ENCODE data around the gene SKP1. TPM values are rescaled to one million over a fixed set of nuclear protein-coding genes. Genes with fewer than 3 reads are reported as not detected.

SKP1 gene
- total RNA-seq, 2 experiments from 2014 or later = 235 to 242 TPM

DNA sequence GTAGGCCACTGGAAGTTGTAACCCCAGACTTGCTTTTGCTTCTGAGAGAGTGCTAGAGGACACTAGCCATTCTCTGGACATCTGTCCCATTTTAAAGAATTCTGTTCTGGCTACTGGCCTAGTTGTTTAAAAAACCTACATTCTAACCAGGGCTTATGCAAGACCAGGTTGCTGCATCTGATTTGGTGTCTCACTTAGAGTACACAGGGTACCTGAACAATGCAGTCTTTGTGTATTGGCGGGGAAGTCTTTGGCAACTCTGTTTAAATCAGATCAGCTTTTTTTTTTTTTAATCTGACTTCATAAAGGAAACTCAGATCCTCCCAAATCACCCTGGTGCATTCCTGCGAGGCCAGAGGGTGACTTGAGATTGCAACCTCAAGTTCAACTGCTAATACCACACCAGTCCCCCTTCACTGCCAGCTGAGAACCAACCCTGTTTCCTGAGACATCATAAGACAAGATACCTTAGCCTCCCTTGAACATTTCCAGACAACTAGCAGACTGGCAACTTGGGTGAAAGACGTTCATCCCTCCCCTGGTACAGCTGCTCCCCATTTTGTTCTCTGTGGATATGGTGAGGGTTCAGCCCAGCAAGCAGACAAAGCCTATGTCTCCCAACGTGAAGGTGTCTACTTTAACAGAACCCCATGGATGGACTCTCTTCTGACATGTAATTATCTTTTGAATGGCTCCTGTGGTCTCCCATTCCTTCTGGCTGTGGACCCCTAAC is 27.0 kb downstream of the SKP1 start:
- Mint-ChIP-seq H3K27me3 (no peaks in the 10 kb centered on the region), H3K4me1 (ENCODE audit: low read depth) (peaks cover 65% of the 10 kb centered on the region), H3K4me3 (no peak overlapping the region), H3K9me3 (no peaks in the 10 kb centered on the region), H3K36me3 (ENCODE audit: low read depth) (peaks cover 60% of the 10 kb centered on the region), H3K27ac (peak overlapping the region; percentile 81)
- DNase-seq (no peak), ATAC-seq (no peak)
- POLR2A ChIA-PET = interaction anchor here (0.6 to 9.6 kb wide), 8 partner anchors 9 to 146 kb away, joined by 3 to 63 read pairs (median 9); partner anchors contain the start of gene SKP1
- TF ChIP-seq, protein P1, sequence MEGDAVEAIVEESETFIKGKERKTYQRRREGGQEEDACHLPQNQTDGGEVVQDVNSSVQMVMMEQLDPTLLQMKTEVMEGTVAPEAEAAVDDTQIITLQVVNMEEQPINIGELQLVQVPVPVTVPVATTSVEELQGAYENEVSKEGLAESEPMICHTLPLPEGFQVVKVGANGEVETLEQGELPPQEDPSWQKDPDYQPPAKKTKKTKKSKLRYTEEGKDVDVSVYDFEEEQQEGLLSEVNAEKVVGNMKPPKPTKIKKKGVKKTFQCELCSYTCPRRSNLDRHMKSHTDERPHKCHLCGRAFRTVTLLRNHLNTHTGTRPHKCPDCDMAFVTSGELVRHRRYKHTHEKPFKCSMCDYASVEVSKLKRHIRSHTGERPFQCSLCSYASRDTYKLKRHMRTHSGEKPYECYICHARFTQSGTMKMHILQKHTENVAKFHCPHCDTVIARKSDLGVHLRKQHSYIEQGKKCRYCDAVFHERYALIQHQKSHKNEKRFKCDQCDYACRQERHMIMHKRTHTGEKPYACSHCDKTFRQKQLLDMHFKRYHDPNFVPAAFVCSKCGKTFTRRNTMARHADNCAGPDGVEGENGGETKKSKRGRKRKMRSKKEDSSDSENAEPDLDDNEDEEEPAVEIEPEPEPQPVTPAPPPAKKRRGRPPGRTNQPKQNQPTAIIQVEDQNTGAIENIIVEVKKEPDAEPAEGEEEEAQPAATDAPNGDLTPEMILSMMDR (IDR thresholded peaks at IDR 0.05) = no peak
- intact Hi-C loops (cut with micrococcal nuclease) = no loop called here
- CTCF ChIA-PET = interaction anchor here (0.7 to 38.2 kb wide), 6 partner anchors 10 to 146 kb away, joined by 3 to 1049 read pairs (median 9); no protein-coding TSS in a partner anchor

DNA sequence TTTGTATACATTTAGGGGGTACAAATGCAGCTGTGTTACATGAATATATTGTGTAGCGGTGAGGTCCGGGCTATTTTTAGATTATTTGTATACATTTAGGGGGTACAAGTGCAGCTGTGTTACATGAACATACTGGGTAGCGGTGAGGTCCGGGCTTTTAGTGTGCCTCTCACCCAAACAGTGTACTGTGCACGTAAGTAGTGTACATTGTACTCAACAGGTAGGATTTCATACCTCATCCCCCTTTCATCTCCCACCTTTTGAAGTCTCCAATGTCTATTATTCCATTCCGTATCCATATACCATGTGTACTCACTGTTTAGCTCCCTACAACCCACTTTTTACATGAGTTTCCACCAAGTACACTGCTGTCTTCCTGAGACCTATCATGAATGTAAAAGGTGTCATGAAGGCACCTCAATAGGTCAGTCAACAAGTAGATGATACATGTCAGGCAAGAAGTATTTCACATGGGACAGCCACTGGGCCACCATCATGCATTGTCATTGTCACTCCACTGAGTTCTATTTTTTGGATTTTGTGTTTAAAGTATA is 27.7 kb downstream of the SKP1 start:
- H3K4me1 Mint-ChIP-seq (ENCODE audit: low read depth) = peaks cover 64% of the 10 kb centered on the region
- no peak for DNase-seq
- TF ChIP-seq, protein P1 (IDR thresholded peaks at IDR 0.05) = no peak

DNA sequence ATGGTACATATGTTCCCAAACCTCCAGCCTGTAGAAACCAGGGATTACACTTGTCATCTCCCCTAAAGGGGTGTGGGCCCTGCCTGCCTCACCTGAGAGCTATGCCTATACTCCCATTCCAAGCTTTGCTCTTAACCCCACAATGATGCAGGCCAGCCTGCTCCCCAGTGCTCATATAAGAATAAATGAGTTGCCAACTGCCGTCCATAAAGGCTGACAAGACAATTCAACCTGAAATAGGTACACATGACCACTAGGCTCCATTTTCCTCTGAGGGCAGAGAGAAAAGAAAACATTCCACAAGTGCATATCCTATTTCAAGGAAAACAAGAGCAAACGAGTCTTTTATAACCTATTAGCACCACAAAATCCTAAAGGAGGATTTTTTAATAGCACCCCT is 28.4 kb downstream of the SKP1 start:
- Mint-ChIP-seq H3K4me3 (no peak overlapping the region), H3K27ac (peak overlapping the region; percentile 6), H3K9me3 (no peaks in the 10 kb centered on the region), H3K4me1 (ENCODE audit: low read depth) (peaks cover 58% of the 10 kb centered on the region), H3K36me3 (ENCODE audit: low read depth) (peaks cover 55% of the 10 kb centered on the region), H3K27me3 (no peaks in the 10 kb centered on the region)
- TF ChIP-seq, protein P1 (IDR thresholded peaks at IDR 0.05) = no peak
- DNase-seq (no peak), ATAC-seq (no peak)
- POLR2A ChIA-PET = interaction anchor here (0.6 to 9.6 kb wide), 7 partner anchors 8 to 124 kb away, joined by 3 to 63 read pairs (median 3); no protein-coding TSS in a partner anchor
- intact Hi-C loops (cut with micrococcal nuclease) = no loop called here
- CTCF ChIA-PET = interaction anchor here (0.7 to 38.2 kb wide), 5 partner anchors 9 to 170 kb away, joined by 3 to 1049 read pairs (median 43); no protein-coding TSS in a partner anchor

More for the DNA sequence above, 27.7 kb downstream of the SKP1 start:
- Mint-ChIP-seq H3K4me3 (no peak overlapping the region), H3K9me3 (no peaks in the 10 kb centered on the region), H3K27me3 (no peaks in the 10 kb centered on the region), H3K27ac (peak overlapping the region; percentile 81), H3K36me3 (ENCODE audit: low read depth) (peaks cover 62% of the 10 kb centered on the region)
- CTCF ChIA-PET = interaction anchor here (1.3 to 38.2 kb wide), 6 partner anchors 10 to 122 kb away, joined by 4 to 1049 read pairs (median 28); no protein-coding TSS in a partner anchor
- intact Hi-C loops (cut with micrococcal nuclease) = no loop called here
- POLR2A ChIA-PET = interaction anchor here (0.6 to 9.6 kb wide), 7 partner anchors 8 to 109 kb away, joined by 3 to 63 read pairs (median 12); partner anchors contain the start of gene SKP1
- ATAC-seq = no peak

DNA sequence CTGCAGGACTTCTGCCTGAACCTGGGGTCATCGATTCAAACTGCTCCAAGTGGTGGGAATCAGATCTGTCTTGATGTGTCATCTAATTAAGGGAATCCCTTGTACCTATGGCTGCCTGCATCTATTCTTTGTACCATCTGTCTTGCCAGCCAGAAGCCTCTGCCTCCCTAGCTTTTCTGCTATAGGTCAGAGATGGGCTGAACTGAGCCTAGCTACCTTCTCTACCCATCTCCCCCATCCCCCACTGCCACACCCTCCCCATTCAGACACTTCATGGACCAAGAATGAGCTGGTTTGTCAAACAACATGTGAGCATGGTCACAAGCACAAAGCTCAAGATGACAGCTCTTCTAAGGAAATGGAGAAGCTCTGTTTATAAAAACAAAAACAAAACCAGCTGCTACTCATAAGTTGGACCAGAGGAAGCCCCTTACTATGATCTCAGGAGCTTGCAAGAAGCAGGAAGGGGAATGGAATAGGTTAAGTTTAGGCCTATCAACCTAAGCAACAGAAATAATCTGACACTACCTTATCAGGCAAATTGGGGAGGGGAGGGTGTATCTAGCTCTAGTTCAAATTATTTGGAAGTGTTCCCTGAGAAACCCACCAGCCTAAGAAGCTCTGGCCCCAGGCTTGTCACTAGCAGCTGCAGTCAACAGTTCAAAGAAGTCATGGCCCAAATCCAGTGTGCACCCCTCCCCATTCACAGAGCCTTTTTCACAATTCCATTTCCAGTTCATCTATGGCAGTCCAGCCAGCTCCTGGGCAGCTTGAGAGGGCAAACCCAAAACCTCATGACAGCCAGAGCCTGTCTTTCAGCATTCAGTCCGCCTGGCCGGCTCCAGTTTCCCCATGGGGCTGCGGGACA is 29.9 kb downstream of the SKP1 start:
- ChIA-PET POLR2A (interaction anchor here (1.3 to 9.6 kb wide), 4 partner anchors 11 to 122 kb away, joined by 3 to 63 read pairs (median 8); no protein-coding TSS in a partner anchor), CTCF (interaction anchor here (0.9 to 38.2 kb wide), 9 partner anchors 8 to 143 kb away, joined by 3 to 1049 read pairs (median 16); partner anchors contain the start of gene SKP1)
- intact Hi-C loops (cut with micrococcal nuclease) = no loop called here
- Mint-ChIP-seq H3K9me3 (no peaks in the 10 kb centered on the region), H3K36me3 (ENCODE audit: low read depth) (peaks cover 43% of the 10 kb centered on the region), H3K4me1 (ENCODE audit: low read depth) (peaks cover 51% of the 10 kb centered on the region), H3K27ac (peak overlapping the region; percentile 70), H3K27me3 (no peaks in the 10 kb centered on the region), H3K4me3 (no peak overlapping the region)
- TF ChIP-seq, protein P1 (IDR thresholded peaks at IDR 0.05) = no peak
- DNase-seq (no peak), ATAC-seq (no peak)
